HEK293 (cell line): ENCODE data around the gene RBM4B.
A peak's percentile ranks its signal among the peaks of the same experiment; 100 is the strongest.

Source experiments
- BCL6B ChIP-seq: fragments of 450-650 bp; formaldehyde crosslinking; IDR thresholded peaks from 2 replicates; pipeline ENCODE4 v1.5.1; 2017; ENCODE audit warnings: missing biosample characterization, missing genetic modification characterization
- CTCF ChIP-seq: fragments of 450-650 bp; formaldehyde crosslinking; IDR thresholded peaks from 2 replicates; pipeline ENCODE4 v1.5.1; 2016; ENCODE audit warnings: missing biosample characterization, missing genetic modification characterization
- GLI2 ChIP-seq: fragments of 450-650 bp; formaldehyde crosslinking; IDR thresholded peaks from 2 replicates; pipeline ENCODE4; 2017; ENCODE audit warnings: missing biosample characterization, missing genetic modification characterization, low read depth, borderline replicate concordance
- HIC1 ChIP-seq: fragments of 450-650 bp; formaldehyde crosslinking; IDR thresholded peaks from 2 replicates; pipeline ENCODE4 v1.5.1; 2016; ENCODE audit warnings: missing biosample characterization, missing genetic modification characterization
- MYNN ChIP-seq: fragments of 450-650 bp; formaldehyde crosslinking; IDR thresholded peaks from 2 replicates; pipeline ENCODE4 v1.5.1; 2016; ENCODE audit warnings: missing biosample characterization, missing genetic modification characterization, borderline replicate concordance
- PATZ1 ChIP-seq: fragments of 450-650 bp; formaldehyde crosslinking; IDR thresholded peaks from 2 replicates; pipeline ENCODE4 v1.5.1; 2016; ENCODE audit warnings: missing biosample characterization, missing genetic modification characterization
- PRDM4 ChIP-seq: fragments of 450-650 bp; formaldehyde crosslinking; IDR thresholded peaks from 2 replicates; pipeline ENCODE4 v1.5.1; 2017; ENCODE audit warnings: missing biosample characterization, missing genetic modification characterization
- TCF7L2 ChIP-seq: IDR thresholded peaks from 2 replicates; pipeline ENCODE4 v1.6.1; 2011; ENCODE audit warnings: low read depth, mild to moderate bottlenecking, inconsistent platforms, low read length, moderate library complexity, borderline replicate concordance
- ZBTB1 ChIP-seq: fragments of 450-650 bp; formaldehyde crosslinking; IDR thresholded peaks from 2 replicates; pipeline ENCODE4 v1.5.1; 2016; ENCODE audit warnings: missing biosample characterization, missing genetic modification characterization
- ZBTB44 ChIP-seq: fragments of 450-650 bp; IDR thresholded peaks from 2 replicates; pipeline ENCODE4 v1.5.1; 2018; ENCODE audit warnings: missing biosample characterization, mild to moderate bottlenecking, missing genetic modification characterization
- ZNF214 ChIP-seq: fragments of 450-650 bp; formaldehyde crosslinking; IDR thresholded peaks from 2 replicates; pipeline ENCODE4 v1.5.1; 2017; ENCODE audit warnings: missing biosample characterization, mild to moderate bottlenecking, missing genetic modification characterization, borderline replicate concordance
- ZNF26 ChIP-seq: fragments of 450-650 bp; formaldehyde crosslinking; IDR thresholded peaks from 2 replicates; pipeline ENCODE4 v1.5.1; 2016; ENCODE audit warnings: missing biosample characterization, missing genetic modification characterization
- ZNF366 ChIP-seq: fragments of 450-650 bp; formaldehyde crosslinking; conservative IDR thresholded peaks from 2 replicates; pipeline ENCODE4 v1.5.1; 2016; ENCODE audit warnings: missing biosample characterization, missing genetic modification characterization
- ZNF37A ChIP-seq: fragments of 450-650 bp; IDR thresholded peaks from 2 replicates; pipeline ENCODE4 v1.5.1; 2018; ENCODE audit warnings: missing biosample characterization, missing genetic modification characterization
- ZNF398 ChIP-seq: fragments of 450-650 bp; formaldehyde crosslinking; IDR thresholded peaks from 2 replicates; pipeline ENCODE4 v1.5.1; 2017; ENCODE audit warnings: missing biosample characterization, missing genetic modification characterization
- ZNF404 ChIP-seq: fragments of 450-650 bp; formaldehyde crosslinking; IDR thresholded peaks from 2 replicates; pipeline ENCODE4 v1.5.1; 2017; ENCODE audit warnings: missing biosample characterization, missing genetic modification characterization
- ZNF449 ChIP-seq: fragments of 450-650 bp; formaldehyde crosslinking; IDR thresholded peaks from 2 replicates; pipeline ENCODE4 v1.5.1; 2017; ENCODE audit warnings: missing biosample characterization, mild to moderate bottlenecking, missing genetic modification characterization, moderate library complexity
- ZNF768 ChIP-seq: fragments of 450-650 bp; formaldehyde crosslinking; IDR thresholded peaks from 2 replicates; pipeline ENCODE4 v1.5.1; 2018; ENCODE audit warnings: missing biosample characterization, mild to moderate bottlenecking, missing genetic modification characterization
- ZSCAN18 ChIP-seq: fragments of 450-650 bp; formaldehyde crosslinking; IDR thresholded peaks from 2 replicates; pipeline ENCODE4 v1.5.1; 2016; ENCODE audit warnings: missing biosample characterization, missing genetic modification characterization

RBM4B gene

GRCh38 chr11:66651016-66651415 lies 26.7 kb downstream of the RBM4B start (continued):
- no peak for TF ChIP-seq ZNF37A
- TF ChIP-seq ZNF404 (tag by site-specific recombination) = no peak
- no peak for TF ChIP-seq ZBTB1 (tag by site-specific recombination)
- TF ChIP-seq PRDM4 = peak; percentile 88
- TF ChIP-seq ZSCAN18 (tag by site-specific recombination) = no peak
- TF ChIP-seq ZNF214 (tag by site-specific recombination) = no peak
- no peak for TF ChIP-seq CTCF (tag by site-specific recombination)
- TF ChIP-seq ZNF449 (tag by site-specific recombination) = no peak
- no peak for TF ChIP-seq ZNF366 (tag by site-specific recombination)
- TF ChIP-seq PATZ1 (tag by site-specific recombination) = 0 out of 2 replicates have a peak, but pooled peaks have one; percentile 23
- 0 out of 2 replicates have a peak, but pooled peaks have one; percentile 36 for TF ChIP-seq HIC1 (tag by site-specific recombination)
- no peak for TF ChIP-seq ZNF26 (tag by site-specific recombination)
- TF ChIP-seq ZNF768 (tag by site-specific recombination) = no peak
- TF ChIP-seq TCF7L2 = no peak
- no peak for TF ChIP-seq BCL6B (tag by site-specific recombination)
- no peak for TF ChIP-seq GLI2 (tag by site-specific recombination)
- no peak for TF ChIP-seq ZBTB44 (tag by site-specific recombination)
- no peak for TF ChIP-seq MYNN (tag by site-specific recombination)
- TF ChIP-seq ZNF398 (tag by site-specific recombination) = no peak
